Ovary (tissue), 9 donors: ENCODE data around the gene PSMD5. TPM values are rescaled to one million over a fixed set of nuclear protein-coding genes. Genes with fewer than 3 reads are reported as not detected.

Source experiments
- DNase-seq, 5 donors: peaks; one replicate each; pipeline ENCODE4 v3.0.0-alpha.2; 2019 to 2020
- H3K27ac ChIP-seq, 2 donors: fragments of 200-600 bp; one replicate each; pipeline versions ENCODE4 v1.5.1 to v1.8.0; 2019 to 2022
- H3K27me3 ChIP-seq: fragments of 200-600 bp; one replicate; pipeline ENCODE4 v1.8.0; 2022
- H3K36me3 ChIP-seq: fragments of 200-600 bp; sonication (generic); one replicate; pipeline ENCODE4 v1.5.1; 2019
- H3K4me1 ChIP-seq: one replicate; pipeline ENCODE4 v1.8.1; 2013; ENCODE audit warnings: mild to moderate bottlenecking, moderate library complexity; ENCODE audit not compliant: insufficient read depth
- H3K4me3 ChIP-seq: fragments of 200-600 bp; sonication (generic); one replicate; pipeline ENCODE4 v1.5.1; 2017
- H3K9me3 ChIP-seq, 2 donors: fragments of 200-600 bp in 1 of 2; sonication (generic) in 1 of 2; one replicate each; pipeline versions ENCODE4 v1.5.1 to v1.8.1; 2013 to 2019; ENCODE audit warnings: mild to moderate bottlenecking in 1 of 2, moderate library complexity in 1 of 2
- EP300 ChIP-seq: sonication (generic); formaldehyde crosslinking; IDR thresholded peaks from one replicate; pipeline ENCODE4 v1.6.1; 2017; ENCODE audit warnings: antibody characterized with exemption
- POLR2A ChIP-seq: fragments of 450-650 bp; IDR thresholded peaks from one replicate; pipeline ENCODE4 v1.6.1; 2017; ENCODE audit warnings: antibody characterized with exemption, mild to moderate bottlenecking, moderate library complexity
- WGBS, 3 donors: extraction: QIAGEN DNeasy Blood & Tissue Kit in 1 of 3; methylation state at CpG; one replicate each; pipeline versions ENCODE4 v1.1.5 to v1.1.7; 2013 to 2017; 5-methylcytosine and 5-hydroxymethylcytosine counted together
- intact Hi-C, 4 donors: fragments of 100-400 bp; cut with DNase I; formaldehyde crosslinking; loops; one replicate each; pipeline versions ENCODE4 v1.11.0 to v1.15.1; 2022 to 2023
- polyA plus RNA-seq, 2 donors: library from polyadenylated mRNA; stranded (reverse); fragments of 200-250 nt in 1 of 2; fragments of 350-450 nt in 1 of 2; fragmentation: Illumina TruSeq in 1 of 2; extraction: RNeasy Lipid Tissue Mini Kit (QIAGEN cat#74804) in 1 of 2; gene quantifications; one replicate each; pipeline ENCODE4 v1.2.3, GENCODE V29; 2013 to 2014
- total RNA-seq, 7 donors: library from RNA; depleted of rRNA in 2 of 7; stranded (reverse); fragments of >200 nt in 2 of 7; fragmentation: NEBNext Ultra II Directional in 3 of 7; extraction: Animal tissue kit (Norgen Biotek cat#: 25700) in 3 of 7; gene quantifications; one replicate each; pipeline versions ENCODE4 v1.1.0 to v1.2.4, GENCODE V29; 2016 to 2023
- TF ChIP-seq, protein P1 (sequence below), 3 donors: fragments of 450-650 bp in 2 of 3; fragments of 200-600 bp in 1 of 3; IDR thresholded peaks; one replicate each; pipeline versions ENCODE4 v1.5.1 to v1.8.0; 2016 to 2022; ENCODE audit warnings: antibody characterized with exemption in 3 of 3, mild to moderate bottlenecking in 1 of 3
- donor health status: DM: no; HTN: no; CAD: no; lungs with moderate emphysema.
- donor health status: DM: no; HTN: no; CAD: no.
- donor health status: Bipolar disorder and iron deficiency.
- donor health status: DM: yes; HTN: yes; CAD: no.
- donor health status: DM: no; HTN: no; CAD: no.
- donor health status: DM: yes; HTN: yes; CAD: no.

The PSMD5 gene
- total and polyA plus RNA-seq, 9 donors = 13.4 to 49.2 (median 36.9) TPM

DNA sequence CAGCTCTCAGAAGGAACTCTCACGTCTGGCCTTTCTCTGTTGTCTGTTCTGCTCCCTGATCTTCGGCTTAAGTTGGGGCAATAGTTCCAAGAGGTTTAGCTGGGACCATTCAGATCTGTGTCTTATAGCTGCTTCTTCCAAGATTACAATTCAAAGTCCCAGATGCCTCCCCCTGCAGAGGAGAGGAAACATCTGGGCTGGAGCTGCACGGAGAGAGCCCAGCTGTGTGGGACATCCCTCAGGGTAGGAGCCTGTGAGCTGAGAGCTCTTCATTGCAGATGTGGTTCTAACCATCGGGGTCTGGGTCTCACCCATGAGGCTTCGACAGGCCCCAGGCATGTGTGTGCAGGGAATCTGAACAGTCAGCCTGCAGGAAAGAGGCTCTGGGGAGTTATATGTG is 43.2 kb upstream of the PSMD5 start:
- no peak overlapping the region for H3K27ac ChIP-seq
- 22 to 28% (median 26%) methylated on average over 5 of the region's 5 CpGs for WGBS, 3 donors
- TF ChIP-seq, protein P1, sequence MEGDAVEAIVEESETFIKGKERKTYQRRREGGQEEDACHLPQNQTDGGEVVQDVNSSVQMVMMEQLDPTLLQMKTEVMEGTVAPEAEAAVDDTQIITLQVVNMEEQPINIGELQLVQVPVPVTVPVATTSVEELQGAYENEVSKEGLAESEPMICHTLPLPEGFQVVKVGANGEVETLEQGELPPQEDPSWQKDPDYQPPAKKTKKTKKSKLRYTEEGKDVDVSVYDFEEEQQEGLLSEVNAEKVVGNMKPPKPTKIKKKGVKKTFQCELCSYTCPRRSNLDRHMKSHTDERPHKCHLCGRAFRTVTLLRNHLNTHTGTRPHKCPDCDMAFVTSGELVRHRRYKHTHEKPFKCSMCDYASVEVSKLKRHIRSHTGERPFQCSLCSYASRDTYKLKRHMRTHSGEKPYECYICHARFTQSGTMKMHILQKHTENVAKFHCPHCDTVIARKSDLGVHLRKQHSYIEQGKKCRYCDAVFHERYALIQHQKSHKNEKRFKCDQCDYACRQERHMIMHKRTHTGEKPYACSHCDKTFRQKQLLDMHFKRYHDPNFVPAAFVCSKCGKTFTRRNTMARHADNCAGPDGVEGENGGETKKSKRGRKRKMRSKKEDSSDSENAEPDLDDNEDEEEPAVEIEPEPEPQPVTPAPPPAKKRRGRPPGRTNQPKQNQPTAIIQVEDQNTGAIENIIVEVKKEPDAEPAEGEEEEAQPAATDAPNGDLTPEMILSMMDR (IDR thresholded peaks at IDR 0.05) = no peak
- no peak for TF ChIP-seq POLR2A
- no peak for TF ChIP-seq EP300

DNA sequence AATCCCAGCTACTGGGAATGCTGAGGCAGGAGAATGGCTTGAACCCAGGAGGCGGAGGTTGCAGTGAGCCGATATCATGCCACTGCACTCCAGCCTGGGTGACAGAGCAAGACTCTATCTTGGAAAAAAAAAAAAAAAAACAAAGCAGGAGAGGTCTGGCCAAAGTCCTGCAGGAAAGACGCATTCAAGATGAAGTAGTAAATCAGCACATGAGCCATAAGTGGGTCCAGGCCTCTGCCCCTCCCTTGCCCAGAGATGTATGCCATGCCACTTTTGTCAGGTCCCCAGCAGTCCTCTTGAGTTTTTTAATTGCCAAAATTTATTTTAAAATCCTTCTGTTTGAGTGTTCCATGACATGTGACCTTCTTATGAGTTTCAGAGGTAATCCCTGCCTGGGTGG is 42.7 kb upstream of the PSMD5 start:
- WGBS, 3 donors = 49 to 58% (median 55%) methylated on average over 3 of the region's 3 CpGs
- H3K27me3 ChIP-seq = no peaks in the 10 kb centered on the region

More for the DNA sequence above, 43.2 kb upstream of the PSMD5 start:
- intact Hi-C loops = no loop called here
- DNase-seq = no peak
- Histone ChIP-seq H3K4me3 (no peak overlapping the region), H3K27me3 (no peaks in the 10 kb centered on the region), H3K9me3 (no peaks in the 10 kb centered on the region), H3K36me3 (no peaks in the 10 kb centered on the region), H3K4me1 (peaks cover 1% of the 10 kb centered on the region)

GRCh38 chr9:120883608-120883996 is 40.9 kb upstream of the PSMD5 start:
- TF ChIP-seq, protein P1 (IDR thresholded peaks at IDR 0.05) = no peak
- TF ChIP-seq POLR2A = no peak
- TF ChIP-seq EP300 = no peak
- intact Hi-C loops = loop anchor here in 1 of 4 donors (5.0 kb wide), 1 partner anchor 49 kb away; no protein-coding TSS in a partner anchor
- H3K4me3 ChIP-seq = no peak overlapping the region
- H3K27ac ChIP-seq = no peak overlapping the region
- H3K9me3 ChIP-seq = no peaks in the 10 kb centered on the region
- peaks cover 1% of the 10 kb centered on the region for H3K4me1 ChIP-seq
- H3K27me3 ChIP-seq = no peaks in the 10 kb centered on the region
- H3K36me3 ChIP-seq = no peaks in the 10 kb centered on the region
- 75 to 81% (median 76%) methylated on average over 3 of the region's 3 CpGs for WGBS, 3 donors
- DNase-seq = no peak

More for the DNA sequence above, 42.7 kb upstream of the PSMD5 start:
- TF ChIP-seq, protein P1 (IDR thresholded peaks at IDR 0.05) = no peak
- no peak for TF ChIP-seq POLR2A
- no peak for TF ChIP-seq EP300
- Histone ChIP-seq H3K9me3 (no peaks in the 10 kb centered on the region), H3K4me3 (no peak overlapping the region), H3K4me1 (peaks cover 1% of the 10 kb centered on the region), H3K27ac (no peak overlapping the region), H3K36me3 (no peaks in the 10 kb centered on the region)
- no peak for DNase-seq
- intact Hi-C loops = no loop called here

- H3K4me1 ChIP-seq = peaks cover 1% of the 10 kb centered on the region
- no peak overlapping the region for H3K4me3 ChIP-seq
- no peaks in the 10 kb centered on the region for H3K9me3 ChIP-seq
- H3K36me3 ChIP-seq = no peaks in the 10 kb centered on the region
- TF ChIP-seq EP300 (no peak), POLR2A (no peak)
- TF ChIP-seq, protein P1 (IDR thresholded peaks at IDR 0.05) = no peak
- no peak for DNase-seq
- WGBS, 3 donors = 79 to 86% (median 86%) methylated on average over 10 of the region's 10 CpGs
- no peak overlapping the region for H3K27ac ChIP-seq
- intact Hi-C loops = loop anchor here in 1 of 4 donors (5.0 kb wide), 1 partner anchor 49 kb away; no protein-coding TSS in a partner anchor
- no peaks in the 10 kb centered on the region for H3K27me3 ChIP-seq
These were observed 40.3 kb upstream of the PSMD5 start for GRCh38 chr9:120882935-120883607.
